ENCODE results near the gene RPS6KB1. TPM values are rescaled to one million over a fixed set of nuclear protein-coding genes. Genes with fewer than 3 reads are reported as not detected.

Gene RPS6KB1
- total and polyA plus RNA-seq, 2 of the 8 experiments (the other 6 are each of a cell fraction or from before 2014, with no cell fraction given), result 3.4 to 28.4 TPM

DNA sequence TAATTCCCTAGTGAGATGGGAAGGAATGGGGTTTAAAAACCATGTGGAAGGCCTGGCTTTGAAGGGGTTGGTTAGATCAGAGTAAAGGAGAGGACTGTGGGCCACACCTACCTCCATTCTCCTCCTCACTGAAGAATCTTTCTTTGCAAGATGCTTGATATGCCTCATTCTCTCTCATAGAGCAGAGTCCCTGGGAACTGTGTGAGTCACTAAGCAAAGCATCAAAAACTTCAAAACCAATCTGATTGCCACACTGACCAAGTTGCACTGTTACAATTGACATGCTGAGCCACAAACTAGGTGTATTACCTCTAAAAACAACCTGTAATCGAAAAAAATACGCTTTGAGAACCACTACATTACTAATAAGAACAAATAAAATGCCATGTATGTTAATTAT, 2.2 kb upstream of the RPS6KB1 start (continued):
- TF ChIP-seq, protein P1, sequence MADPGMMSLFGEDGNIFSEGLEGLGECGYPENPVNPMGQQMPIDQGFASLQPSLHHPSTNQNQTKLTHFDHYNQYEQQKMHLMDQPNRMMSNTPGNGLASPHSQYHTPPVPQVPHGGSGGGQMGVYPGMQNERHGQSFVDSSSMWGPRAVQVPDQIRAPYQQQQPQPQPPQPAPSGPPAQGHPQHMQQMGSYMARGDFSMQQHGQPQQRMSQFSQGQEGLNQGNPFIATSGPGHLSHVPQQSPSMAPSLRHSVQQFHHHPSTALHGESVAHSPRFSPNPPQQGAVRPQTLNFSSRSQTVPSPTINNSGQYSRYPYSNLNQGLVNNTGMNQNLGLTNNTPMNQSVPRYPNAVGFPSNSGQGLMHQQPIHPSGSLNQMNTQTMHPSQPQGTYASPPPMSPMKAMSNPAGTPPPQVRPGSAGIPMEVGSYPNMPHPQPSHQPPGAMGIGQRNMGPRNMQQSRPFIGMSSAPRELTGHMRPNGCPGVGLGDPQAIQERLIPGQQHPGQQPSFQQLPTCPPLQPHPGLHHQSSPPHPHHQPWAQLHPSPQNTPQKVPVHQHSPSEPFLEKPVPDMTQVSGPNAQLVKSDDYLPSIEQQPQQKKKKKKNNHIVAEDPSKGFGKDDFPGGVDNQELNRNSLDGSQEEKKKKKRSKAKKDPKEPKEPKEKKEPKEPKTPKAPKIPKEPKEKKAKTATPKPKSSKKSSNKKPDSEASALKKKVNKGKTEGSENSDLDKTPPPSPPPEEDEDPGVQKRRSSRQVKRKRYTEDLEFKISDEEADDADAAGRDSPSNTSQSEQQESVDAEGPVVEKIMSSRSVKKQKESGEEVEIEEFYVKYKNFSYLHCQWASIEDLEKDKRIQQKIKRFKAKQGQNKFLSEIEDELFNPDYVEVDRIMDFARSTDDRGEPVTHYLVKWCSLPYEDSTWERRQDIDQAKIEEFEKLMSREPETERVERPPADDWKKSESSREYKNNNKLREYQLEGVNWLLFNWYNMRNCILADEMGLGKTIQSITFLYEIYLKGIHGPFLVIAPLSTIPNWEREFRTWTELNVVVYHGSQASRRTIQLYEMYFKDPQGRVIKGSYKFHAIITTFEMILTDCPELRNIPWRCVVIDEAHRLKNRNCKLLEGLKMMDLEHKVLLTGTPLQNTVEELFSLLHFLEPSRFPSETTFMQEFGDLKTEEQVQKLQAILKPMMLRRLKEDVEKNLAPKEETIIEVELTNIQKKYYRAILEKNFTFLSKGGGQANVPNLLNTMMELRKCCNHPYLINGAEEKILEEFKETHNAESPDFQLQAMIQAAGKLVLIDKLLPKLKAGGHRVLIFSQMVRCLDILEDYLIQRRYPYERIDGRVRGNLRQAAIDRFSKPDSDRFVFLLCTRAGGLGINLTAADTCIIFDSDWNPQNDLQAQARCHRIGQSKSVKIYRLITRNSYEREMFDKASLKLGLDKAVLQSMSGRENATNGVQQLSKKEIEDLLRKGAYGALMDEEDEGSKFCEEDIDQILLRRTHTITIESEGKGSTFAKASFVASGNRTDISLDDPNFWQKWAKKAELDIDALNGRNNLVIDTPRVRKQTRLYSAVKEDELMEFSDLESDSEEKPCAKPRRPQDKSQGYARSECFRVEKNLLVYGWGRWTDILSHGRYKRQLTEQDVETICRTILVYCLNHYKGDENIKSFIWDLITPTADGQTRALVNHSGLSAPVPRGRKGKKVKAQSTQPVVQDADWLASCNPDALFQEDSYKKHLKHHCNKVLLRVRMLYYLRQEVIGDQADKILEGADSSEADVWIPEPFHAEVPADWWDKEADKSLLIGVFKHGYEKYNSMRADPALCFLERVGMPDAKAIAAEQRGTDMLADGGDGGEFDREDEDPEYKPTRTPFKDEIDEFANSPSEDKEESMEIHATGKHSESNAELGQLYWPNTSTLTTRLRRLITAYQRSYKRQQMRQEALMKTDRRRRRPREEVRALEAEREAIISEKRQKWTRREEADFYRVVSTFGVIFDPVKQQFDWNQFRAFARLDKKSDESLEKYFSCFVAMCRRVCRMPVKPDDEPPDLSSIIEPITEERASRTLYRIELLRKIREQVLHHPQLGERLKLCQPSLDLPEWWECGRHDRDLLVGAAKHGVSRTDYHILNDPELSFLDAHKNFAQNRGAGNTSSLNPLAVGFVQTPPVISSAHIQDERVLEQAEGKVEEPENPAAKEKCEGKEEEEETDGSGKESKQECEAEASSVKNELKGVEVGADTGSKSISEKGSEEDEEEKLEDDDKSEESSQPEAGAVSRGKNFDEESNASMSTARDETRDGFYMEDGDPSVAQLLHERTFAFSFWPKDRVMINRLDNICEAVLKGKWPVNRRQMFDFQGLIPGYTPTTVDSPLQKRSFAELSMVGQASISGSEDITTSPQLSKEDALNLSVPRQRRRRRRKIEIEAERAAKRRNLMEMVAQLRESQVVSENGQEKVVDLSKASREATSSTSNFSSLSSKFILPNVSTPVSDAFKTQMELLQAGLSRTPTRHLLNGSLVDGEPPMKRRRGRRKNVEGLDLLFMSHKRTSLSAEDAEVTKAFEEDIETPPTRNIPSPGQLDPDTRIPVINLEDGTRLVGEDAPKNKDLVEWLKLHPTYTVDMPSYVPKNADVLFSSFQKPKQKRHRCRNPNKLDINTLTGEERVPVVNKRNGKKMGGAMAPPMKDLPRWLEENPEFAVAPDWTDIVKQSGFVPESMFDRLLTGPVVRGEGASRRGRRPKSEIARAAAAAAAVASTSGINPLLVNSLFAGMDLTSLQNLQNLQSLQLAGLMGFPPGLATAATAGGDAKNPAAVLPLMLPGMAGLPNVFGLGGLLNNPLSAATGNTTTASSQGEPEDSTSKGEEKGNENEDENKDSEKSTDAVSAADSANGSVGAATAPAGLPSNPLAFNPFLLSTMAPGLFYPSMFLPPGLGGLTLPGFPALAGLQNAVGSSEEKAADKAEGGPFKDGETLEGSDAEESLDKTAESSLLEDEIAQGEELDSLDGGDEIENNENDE (IDR thresholded peaks at IDR 0.05; ENCODE audit: insufficient replicate concordance, low read length), result no peak
- TF ChIP-seq JUN (IDR thresholded peaks at IDR 0.05; ENCODE audit: low read depth, low read length) (no peak), SIX5 (IDR thresholded peaks at IDR 0.05; ENCODE audit: low read depth, low read length) (no peak), BCL11A (IDR thresholded peaks at IDR 0.05; ENCODE audit: low read depth in 2 of 2, low read length in 2 of 2) (no peak), JUND (IDR thresholded peaks at IDR 0.05; ENCODE audit: low read length) (no peak), CTBP2 (IDR thresholded peaks at IDR 0.05; ENCODE audit: borderline replicate concordance, insufficient read depth, insufficient read length, low read length) (no peak), ASH2L (IDR thresholded peaks at IDR 0.05; ENCODE audit: low read length) (no peak), HDAC2 (IDR thresholded peaks at IDR 0.05; ENCODE audit: borderline replicate concordance in 1 of 2, low read depth in 2 of 2, low read length in 2 of 2) (no peak)
- TF ChIP-seq, protein P2, sequence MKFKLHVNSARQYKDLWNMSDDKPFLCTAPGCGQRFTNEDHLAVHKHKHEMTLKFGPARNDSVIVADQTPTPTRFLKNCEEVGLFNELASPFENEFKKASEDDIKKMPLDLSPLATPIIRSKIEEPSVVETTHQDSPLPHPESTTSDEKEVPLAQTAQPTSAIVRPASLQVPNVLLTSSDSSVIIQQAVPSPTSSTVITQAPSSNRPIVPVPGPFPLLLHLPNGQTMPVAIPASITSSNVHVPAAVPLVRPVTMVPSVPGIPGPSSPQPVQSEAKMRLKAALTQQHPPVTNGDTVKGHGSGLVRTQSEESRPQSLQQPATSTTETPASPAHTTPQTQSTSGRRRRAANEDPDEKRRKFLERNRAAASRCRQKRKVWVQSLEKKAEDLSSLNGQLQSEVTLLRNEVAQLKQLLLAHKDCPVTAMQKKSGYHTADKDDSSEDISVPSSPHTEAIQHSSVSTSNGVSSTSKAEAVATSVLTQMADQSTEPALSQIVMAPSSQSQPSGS (IDR thresholded peaks at IDR 0.05; ENCODE audit: low read length), result no peak

Data from H1 (cell line).